Measurements from ENCODE around the gene LSP1.

DNA sequence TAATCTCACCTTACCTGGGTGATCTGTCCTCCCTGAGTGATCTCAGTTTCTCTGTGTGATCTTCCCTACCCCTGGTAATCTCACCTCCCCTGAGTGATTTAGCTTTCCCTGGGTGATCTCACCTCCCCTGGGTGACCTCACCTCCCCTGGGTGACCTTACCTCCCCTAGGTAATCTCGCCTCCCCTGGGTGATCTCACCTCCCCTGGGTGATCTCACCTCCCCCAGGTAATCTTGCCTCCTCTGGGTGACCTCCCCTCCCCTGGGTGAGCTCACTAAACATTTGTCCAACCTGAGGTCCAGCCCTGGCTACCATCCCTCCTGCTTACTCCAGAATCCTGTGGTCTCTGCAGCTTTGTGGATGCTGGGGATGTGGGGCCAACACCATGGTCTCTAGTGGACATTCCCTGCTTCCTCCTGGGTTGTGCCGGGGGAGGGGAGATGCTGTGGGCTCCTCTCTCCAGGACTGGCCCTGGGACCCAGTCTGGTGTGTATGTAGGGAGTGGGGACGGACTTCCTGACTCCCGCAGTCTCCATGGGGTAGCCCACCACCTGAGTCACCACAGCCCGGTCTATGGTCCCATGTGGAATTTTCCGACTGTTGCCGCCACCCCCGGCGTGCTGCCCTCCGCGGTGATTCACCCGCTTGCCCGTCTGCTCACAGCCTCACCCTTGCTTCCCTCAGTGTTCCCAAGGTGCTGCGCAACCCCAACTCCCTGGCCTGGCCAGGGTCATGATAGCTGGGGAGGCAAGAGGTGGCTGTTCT, 9.9 kb downstream of the LSP1 start:
- TF ChIP-seq KLF9 (CRISPR knock-in tag; IDR thresholded peaks at IDR 0.05; ENCODE audit: low read depth) (no peak), ZKSCAN8 (CRISPR knock-in tag; IDR thresholded peaks at IDR 0.05; ENCODE audit: borderline replicate concordance) (no peak), CREM (IDR thresholded peaks at IDR 0.05) (no peak), CREM (CRISPR knock-in tag; IDR thresholded peaks at IDR 0.05) (no peak), CEBPB (IDR thresholded peaks at IDR 0.05; ENCODE audit: borderline replicate concordance, low read depth, low read length) (no peak), TAF1 (CRISPR knock-in tag; IDR thresholded peaks at IDR 0.05) (no peak), PHB2 (IDR thresholded peaks at IDR 0.05; ENCODE audit: partially characterized antibody) (no peak), ATAD3A (CRISPR knock-in tag; IDR thresholded peaks at IDR 0.05) (no peak), ZBTB7B (CRISPR knock-in tag; IDR thresholded peaks at IDR 0.05) (no peak), GABPA (IDR thresholded peaks at IDR 0.05; ENCODE audit: low read depth, low read length) (no peak), GABPA (CRISPR knock-in tag; IDR thresholded peaks at IDR 0.05; ENCODE audit: low read depth) (no peak), RAD21 (CRISPR knock-in tag; IDR thresholded peaks at IDR 0.05) (no peak), HIVEP1 (CRISPR knock-in tag; IDR thresholded peaks at IDR 0.05) (no peak)
- TF ChIP-seq, protein P1, sequence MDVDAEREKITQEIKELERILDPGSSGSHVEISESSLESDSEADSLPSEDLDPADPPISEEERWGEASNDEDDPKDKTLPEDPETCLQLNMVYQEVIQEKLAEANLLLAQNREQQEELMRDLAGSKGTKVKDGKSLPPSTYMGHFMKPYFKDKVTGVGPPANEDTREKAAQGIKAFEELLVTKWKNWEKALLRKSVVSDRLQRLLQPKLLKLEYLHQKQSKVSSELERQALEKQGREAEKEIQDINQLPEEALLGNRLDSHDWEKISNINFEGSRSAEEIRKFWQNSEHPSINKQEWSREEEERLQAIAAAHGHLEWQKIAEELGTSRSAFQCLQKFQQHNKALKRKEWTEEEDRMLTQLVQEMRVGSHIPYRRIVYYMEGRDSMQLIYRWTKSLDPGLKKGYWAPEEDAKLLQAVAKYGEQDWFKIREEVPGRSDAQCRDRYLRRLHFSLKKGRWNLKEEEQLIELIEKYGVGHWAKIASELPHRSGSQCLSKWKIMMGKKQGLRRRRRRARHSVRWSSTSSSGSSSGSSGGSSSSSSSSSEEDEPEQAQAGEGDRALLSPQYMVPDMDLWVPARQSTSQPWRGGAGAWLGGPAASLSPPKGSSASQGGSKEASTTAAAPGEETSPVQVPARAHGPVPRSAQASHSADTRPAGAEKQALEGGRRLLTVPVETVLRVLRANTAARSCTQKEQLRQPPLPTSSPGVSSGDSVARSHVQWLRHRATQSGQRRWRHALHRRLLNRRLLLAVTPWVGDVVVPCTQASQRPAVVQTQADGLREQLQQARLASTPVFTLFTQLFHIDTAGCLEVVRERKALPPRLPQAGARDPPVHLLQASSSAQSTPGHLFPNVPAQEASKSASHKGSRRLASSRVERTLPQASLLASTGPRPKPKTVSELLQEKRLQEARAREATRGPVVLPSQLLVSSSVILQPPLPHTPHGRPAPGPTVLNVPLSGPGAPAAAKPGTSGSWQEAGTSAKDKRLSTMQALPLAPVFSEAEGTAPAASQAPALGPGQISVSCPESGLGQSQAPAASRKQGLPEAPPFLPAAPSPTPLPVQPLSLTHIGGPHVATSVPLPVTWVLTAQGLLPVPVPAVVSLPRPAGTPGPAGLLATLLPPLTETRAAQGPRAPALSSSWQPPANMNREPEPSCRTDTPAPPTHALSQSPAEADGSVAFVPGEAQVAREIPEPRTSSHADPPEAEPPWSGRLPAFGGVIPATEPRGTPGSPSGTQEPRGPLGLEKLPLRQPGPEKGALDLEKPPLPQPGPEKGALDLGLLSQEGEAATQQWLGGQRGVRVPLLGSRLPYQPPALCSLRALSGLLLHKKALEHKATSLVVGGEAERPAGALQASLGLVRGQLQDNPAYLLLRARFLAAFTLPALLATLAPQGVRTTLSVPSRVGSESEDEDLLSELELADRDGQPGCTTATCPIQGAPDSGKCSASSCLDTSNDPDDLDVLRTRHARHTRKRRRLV (CRISPR knock-in tag; IDR thresholded peaks at IDR 0.05): no peak
- TF ChIP-seq, protein P2, sequence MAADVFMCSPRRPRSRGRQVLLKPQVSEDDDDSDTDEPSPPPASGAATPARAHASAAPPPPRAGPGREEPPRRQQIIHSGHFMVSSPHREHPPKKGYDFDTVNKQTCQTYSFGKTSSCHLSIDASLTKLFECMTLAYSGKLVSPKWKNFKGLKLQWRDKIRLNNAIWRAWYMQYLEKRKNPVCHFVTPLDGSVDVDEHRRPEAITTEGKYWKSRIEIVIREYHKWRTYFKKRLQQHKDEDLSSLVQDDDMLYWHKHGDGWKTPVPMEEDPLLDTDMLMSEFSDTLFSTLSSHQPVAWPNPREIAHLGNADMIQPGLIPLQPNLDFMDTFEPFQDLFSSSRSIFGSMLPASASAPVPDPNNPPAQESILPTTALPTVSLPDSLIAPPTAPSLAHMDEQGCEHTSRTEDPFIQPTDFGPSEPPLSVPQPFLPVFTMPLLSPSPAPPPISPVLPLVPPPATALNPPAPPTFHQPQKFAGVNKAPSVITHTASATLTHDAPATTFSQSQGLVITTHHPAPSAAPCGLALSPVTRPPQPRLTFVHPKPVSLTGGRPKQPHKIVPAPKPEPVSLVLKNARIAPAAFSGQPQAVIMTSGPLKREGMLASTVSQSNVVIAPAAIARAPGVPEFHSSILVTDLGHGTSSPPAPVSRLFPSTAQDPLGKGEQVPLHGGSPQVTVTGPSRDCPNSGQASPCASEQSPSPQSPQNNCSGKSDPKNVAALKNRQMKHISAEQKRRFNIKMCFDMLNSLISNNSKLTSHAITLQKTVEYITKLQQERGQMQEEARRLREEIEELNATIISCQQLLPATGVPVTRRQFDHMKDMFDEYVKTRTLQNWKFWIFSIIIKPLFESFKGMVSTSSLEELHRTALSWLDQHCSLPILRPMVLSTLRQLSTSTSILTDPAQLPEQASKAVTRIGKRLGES (CRISPR knock-in tag; IDR thresholded peaks at IDR 0.05; ENCODE audit: borderline replicate concordance): no peak
- TF ChIP-seq, protein P3, sequence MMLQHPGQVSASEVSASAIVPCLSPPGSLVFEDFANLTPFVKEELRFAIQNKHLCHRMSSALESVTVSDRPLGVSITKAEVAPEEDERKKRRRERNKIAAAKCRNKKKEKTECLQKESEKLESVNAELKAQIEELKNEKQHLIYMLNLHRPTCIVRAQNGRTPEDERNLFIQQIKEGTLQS (CRISPR knock-in tag; IDR thresholded peaks at IDR 0.05): no peak

All from HepG2 (cell line).